ENCODE data around the gene AZGP1.

- no peak for TF ChIP-seq GATA2 (IDR thresholded peaks at IDR 0.05; ENCODE audit: low read depth, low read length)
- TF ChIP-seq GATA3 (IDR thresholded peaks at IDR 0.05; ENCODE audit: low read depth, low read length): no peak
These were observed 16.7 kb upstream of the AZGP1 start for GRCh38 chr7:99992330-99993038.

Measured in SH-SY5Y (cell line).